IPS DF 19.7 (cell line): ENCODE results near the gene GLS.
"Not testable (repeated sequence)": the region's sequence is repeated elsewhere in the genome, so short reads cannot be mapped to it uniquely, and the experiment has no call there.

Experiments used
- DNase-seq: peaks from one replicate; pipeline ENCODE4 v3.0.0-alpha.2; 2013; ENCODE audit warnings: low read depth, low spot score

Gene GLS

GRCh38 chr2:190885844-190886243 lies 5.2 kb downstream of the GLS start:
- DNase-seq, result not testable (repeated sequence)

GRCh38 chr2:190887089-190887488 lies 6.5 kb downstream of the GLS start:
- no peak for DNase-seq

DNA sequence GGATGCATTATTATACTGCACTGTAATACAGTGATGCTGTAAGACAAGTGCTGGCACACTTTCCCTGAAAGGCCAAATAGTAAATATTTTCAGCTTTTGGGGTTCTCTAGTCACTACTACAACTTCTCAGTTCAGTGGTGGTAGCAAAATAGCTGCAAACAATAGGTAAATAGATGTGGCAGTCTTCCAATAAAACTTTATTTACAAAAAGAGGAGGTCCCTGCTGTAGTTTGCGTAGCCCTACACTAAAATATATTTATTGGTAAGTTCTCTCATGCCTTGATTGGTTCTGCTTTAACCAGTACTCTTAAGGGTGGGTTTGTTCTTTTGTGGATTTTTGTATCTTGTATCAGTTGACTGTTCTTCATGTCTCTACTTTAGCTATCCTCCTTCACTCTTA lies 7.8 kb downstream of the GLS start:
- DNase-seq, result no peak

DNA sequence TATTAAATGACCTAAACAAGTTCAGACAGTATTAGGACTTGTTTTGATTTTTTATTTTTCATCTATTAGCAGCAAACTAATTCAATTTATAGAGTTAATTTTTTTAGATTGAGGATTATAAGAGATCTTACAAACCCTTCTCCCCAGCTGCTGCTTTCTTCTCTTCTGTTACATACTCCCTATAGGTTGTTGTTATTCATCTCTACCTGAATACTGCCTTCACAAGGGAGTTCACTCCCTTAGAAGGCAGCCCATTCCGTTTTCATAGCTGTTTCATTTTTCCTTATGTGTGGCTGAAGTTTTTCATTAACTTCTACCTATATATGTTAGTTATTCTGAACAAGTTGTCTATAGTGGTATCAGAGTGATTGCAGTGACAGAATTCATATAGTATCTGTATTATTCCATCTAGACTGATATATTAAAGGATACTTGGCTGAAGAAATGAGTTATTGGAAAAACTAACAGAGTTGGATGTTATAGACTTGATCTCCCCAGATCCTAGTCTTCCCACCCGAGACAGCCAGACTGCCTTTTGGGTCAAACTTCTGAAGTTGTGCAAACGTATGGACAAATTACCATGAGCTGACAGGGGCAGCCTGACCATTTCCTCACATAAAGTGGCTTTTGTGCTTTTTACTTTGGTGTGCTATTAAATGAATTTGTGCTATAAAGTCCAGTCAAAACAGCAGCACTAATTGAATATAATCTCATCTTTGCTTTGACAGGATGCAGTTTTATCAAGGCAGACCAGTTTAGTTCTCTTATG lies 8.7 kb downstream of the GLS start:
- DNase-seq, result no peak

DNA sequence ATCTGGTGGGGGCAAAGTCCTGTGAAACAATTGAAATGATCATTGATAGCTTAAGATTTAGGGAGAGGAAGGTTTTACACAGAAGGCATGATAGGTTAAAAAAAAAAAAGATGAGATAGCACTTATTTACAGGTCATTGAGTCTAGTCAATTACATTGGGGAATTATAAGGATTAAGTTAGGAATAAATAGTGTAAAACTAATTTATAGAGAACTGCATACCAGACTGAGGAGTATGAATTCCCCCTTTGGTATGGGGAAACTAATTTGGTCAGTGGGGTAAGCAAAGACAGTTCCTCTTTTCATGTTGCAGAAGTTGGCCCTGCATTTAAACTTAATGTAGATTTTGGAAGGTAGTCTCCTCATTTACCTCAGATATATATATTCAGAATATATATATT lies 10.8 kb downstream of the GLS start:
- no peak for DNase-seq

DNA sequence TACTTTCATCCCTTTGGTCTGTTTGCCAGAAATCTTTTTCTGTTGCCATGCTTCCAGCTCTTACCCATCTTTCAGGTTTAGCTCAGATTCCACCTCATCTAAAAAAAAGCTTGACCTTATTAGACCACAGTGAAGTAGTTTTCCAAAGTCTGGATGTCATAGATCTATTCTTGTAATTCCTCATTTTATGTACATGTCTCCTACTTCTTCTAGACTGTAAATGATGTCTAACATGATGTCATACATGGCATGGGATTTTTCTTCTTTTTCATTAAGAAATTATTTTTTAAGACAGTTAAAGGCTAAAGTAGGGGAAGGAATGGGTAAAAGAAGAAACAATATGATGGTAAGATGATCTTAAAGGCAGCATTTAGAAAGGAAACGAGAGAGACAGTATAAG lies 11.3 kb downstream of the GLS start:
- no peak for DNase-seq

DNA sequence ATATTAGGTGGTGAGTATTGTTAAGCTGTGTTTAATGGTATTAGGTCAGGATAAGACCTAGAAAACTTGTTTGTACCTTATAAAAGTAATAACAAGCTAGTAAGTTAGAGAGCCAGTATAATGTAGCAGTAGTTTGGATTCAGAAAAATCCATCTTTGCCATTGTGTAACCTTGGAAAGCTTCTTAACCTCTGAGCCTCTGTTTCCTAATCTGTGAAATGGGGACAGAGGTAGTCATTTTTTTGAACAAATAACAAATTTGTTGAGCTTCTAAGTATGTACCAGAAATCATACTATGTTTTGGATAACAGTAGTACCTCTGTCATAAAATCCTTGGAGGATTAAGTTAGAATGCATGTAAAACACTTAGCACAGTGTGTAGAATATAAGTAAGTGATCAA lies 12.5 kb downstream of the GLS start:
- DNase-seq, result no peak

DNA sequence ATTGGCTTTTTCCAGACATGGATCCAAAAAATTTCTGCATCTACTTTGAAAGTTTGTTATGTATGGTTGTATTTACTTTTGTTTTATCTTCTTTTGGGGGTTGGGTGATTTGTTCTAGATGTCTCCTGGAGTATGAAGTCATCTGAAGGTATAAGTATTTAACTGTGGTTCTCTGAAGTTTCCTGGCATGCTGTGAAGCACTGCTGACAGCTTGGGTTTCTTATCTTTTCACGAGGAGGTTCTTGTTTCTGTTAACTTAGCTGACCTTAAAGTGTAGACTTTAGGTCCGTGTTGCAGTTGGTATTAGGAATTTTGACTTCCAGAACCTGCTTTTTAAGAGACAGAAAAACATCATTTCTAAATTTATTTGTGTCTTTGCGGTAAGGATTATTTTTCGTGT lies 15.9 kb downstream of the GLS start:
- no peak for DNase-seq

DNA sequence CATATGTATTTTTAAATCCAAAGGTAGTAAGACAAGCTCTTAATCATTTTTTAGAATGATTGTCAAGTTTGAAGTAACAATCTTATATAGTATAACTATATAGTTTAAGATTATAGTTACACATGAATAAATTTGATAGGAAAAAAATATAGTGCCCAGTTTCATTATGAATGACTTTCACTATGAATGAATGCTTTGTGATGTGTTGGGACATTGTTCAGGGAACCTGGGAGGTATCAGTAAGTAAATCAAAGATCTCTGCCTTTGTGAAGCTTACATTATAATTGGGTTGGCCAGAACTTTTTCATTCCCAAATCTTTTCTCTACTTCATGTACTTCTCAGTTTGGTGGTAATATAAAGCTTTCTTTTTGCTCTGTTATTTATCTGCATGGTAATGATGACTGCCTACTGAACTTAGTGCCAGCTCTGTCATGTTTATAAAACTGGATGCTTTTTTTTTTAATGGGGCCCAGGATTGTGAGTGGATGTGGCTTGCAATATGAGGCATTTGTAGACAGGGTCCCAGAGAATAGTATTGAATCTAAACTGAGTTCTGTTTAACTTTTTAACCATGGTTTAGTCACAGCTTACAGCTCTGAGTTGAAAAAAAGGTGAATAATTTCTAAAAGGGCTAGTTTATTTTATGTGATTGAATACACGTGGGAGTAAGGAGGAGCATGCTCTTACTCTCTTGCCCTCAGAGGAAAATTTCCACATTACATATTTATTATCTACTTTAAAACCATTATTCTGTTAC lies 23.3 kb downstream of the GLS start:
- DNase-seq, result no peak

GRCh38 chr2:190904640-190905261 lies 24.1 kb downstream of the GLS start:
- DNase-seq, result no peak

DNA sequence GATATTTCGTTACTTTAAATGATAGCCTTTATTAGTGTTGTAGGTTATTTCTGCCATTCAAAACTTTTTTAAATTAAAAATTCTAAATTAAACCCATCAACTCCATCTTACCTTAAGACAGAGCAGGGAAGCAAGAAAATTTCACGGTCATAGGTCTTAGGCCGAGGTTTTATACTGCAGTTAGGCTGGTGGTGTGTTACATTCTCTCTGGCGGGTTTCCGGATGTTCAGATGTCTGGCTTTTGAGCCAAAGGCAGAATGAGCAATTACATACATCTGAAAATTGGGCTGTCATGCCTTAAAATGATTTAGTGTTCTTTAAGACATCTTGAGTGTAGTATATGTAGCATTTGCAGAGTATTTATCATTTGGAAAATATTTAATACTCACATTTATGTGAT lies 27.9 kb downstream of the GLS start:
- DNase-seq, result no peak

GRCh38 chr2:190909680-190910079 lies 29.1 kb downstream of the GLS start:
- DNase-seq, result no peak

GRCh38 chr2:190910341-190911136 lies 29.9 kb downstream of the GLS start:
- DNase-seq, result no peak

- no peak for DNase-seq
Measured at GRCh38 chr2:190911813-190912212, 31.2 kb downstream of the GLS start.

- DNase-seq, result no peak
Measured at GRCh38 chr2:190912726-190913125, 32.1 kb downstream of the GLS start.

GRCh38 chr2:190913725-190914124 lies 33.1 kb downstream of the GLS start:
- DNase-seq, result no peak

- no peak for DNase-seq
Measured at GRCh38 chr2:190916829-190917228, 36.2 kb downstream of the GLS start.

DNA sequence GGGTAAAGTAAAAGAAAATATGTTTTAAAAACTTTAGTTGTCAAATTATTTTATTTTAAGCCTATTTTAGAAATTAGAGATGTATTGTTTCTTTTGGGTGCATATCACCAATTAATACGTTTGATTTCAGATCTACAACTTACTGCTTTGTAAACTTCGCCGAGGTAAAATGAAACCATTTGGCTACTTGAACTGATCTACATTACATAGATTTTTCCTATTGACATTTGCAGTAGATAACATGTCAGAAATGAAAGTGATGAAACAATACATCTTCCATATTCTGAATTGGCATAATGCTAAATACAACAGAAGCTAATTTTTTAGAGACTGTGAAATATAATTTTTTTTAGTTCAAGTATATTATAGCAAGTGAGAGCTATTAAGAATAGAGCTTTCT lies 39.5 kb downstream of the GLS start:
- no peak for DNase-seq

GRCh38 chr2:190922376-190922775 lies 41.8 kb downstream of the GLS start:
- no peak for DNase-seq

DNA sequence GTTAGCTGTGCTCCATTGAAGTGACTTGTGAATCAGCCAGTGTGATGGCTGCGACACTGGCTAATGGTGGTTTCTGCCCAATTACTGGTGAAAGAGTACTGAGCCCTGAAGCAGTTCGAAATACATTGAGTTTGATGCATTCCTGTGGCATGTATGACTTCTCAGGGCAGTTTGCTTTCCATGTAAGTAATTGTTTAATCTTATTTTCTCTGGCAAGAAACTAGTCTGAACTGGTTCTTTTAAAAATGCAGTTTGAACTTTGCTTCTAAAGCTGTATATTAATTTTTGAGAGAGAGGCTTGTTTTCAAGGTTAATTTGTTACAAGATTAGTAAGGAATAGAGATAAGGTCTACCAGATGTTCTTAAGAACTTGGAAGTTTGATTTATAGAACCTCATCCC lies 46.7 kb downstream of the GLS start:
- no peak for DNase-seq

DNA sequence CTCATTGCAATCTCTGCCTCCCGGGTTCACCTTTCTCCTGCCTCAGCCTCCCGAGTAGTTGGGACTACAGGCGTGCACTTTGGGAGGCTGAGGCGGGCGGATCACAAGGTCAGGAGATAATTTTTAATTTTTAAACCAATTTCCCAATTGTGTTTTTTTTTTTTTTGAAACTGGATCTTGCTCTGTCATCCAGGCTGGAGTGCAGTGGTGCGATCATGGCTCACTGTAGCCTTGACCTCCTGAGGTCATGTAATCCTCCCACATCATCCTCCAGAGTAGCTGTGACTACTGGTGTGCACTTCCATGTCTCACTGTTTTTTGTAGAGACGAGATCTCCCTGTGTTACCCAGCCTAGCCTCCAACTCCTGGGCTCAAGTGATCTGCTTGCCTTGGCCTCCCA lies 49.3 kb downstream of the GLS start:
- DNase-seq, result no peak

GRCh38 chr2:190930411-190930810 lies 49.8 kb downstream of the GLS start:
- no peak for DNase-seq
